Psoas muscle (tissue), 8 donors: ENCODE data around the gene LANCL1. TPM values are rescaled to one million over a fixed set of nuclear protein-coding genes. Genes with fewer than 3 reads are reported as not detected.

Source experiments
- ATAC-seq, 4 donors: fragments of 200-7000 bp; cut with Tn5 transposase; one replicate each; pipeline ENCODE4 v1.9.1; 2020; ENCODE audit warnings: moderate library complexity in 3 of 4, mild to moderate bottlenecking in 2 of 4
- DNase-seq, 2 donors: peaks; one replicate each; pipeline ENCODE4 v3.0.0-alpha.2; 2020
- H3K27ac ChIP-seq: fragments of 200-600 bp; one replicate; pipeline ENCODE4 v1.8.0; 2022
- H3K27me3 ChIP-seq, 3 donors: fragments of 200-600 bp in 1 of 3; one replicate each; pipeline versions ENCODE4 v1.6.1 to v1.8.0; 2013 to 2022; ENCODE audit warnings: low read length in 2 of 3, mild to moderate bottlenecking in 2 of 3, moderate library complexity in 1 of 3; ENCODE audit not compliant: insufficient read depth in 3 of 3
- H3K36me3 ChIP-seq, 2 donors: fragments of 200-600 bp in 1 of 2; one replicate each; pipeline versions ENCODE4 v1.6.1 to v1.8.0; 2013 to 2022; ENCODE audit warnings: low read depth in 1 of 2, mild to moderate bottlenecking in 1 of 2, moderate library complexity in 1 of 2; ENCODE audit not compliant: insufficient read depth in 1 of 2
- H3K4me1 ChIP-seq: fragments of 200-600 bp; one replicate; pipeline ENCODE4 v1.8.0; 2022
- H3K4me3 ChIP-seq: fragments of 200-600 bp; one replicate; pipeline ENCODE4 v1.8.0; 2022; ENCODE audit warnings: mild to moderate bottlenecking
- H3K9me3 ChIP-seq: fragments of 200-600 bp; one replicate; pipeline ENCODE4 v1.8.0; 2022
- CTCF ChIP-seq: fragments of 200-600 bp; IDR thresholded peaks from one replicate; pipeline ENCODE4 v1.8.0; 2022; ENCODE audit warnings: antibody characterized with exemption
- WGBS, 3 donors: extraction: QIAGEN DNeasy Blood & Tissue Kit; methylation state at CpG; one replicate each; pipeline versions ENCODE4 v1.1.6 to v1.1.7; 2013; 5-methylcytosine and 5-hydroxymethylcytosine counted together
- intact Hi-C, 2 donors: fragments of 100-400 bp; cut with DNase I; formaldehyde crosslinking; loops; one replicate each; pipeline versions ENCODE4 v1.11.0 to v1.14.2; 2022
- polyA plus RNA-seq, 3 donors: library from polyadenylated mRNA; stranded (reverse); fragments of 200-250 nt; gene quantifications; one replicate each; pipeline ENCODE4 v1.2.3, GENCODE V29; 2013
- total RNA-seq, 4 donors: library from RNA; stranded (reverse); fragmentation: NEBNext Ultra II Directional in 2 of 4; extraction: Animal tissue kit (Norgen Biotek cat#: 25700) in 2 of 4; gene quantifications; one replicate each; pipeline versions ENCODE4 v1.2.1 to v1.2.4, GENCODE V29; 2021 to 2023
- donor health status: healthy with polysubstance abuse.
- donor health status: DM: no; HTN: no; CAD: no; lungs with moderate emphysema.
- donor health status: Bipolar disorder and iron deficiency.
- donor health status: healthy.
- donor health status: DM: yes; HTN: yes; CAD: no.
- donor health status: DM: no; HTN: no; CAD: no.
- donor health status: DM: no; HTN: no; CAD: no.
- donor health status: DM: yes; HTN: yes; CAD: no.

The LANCL1 gene
- total and polyA plus RNA-seq, 7 donors = 8.8 to 41.0 (median 36.0) TPM

- intact Hi-C loops = no loop called here
- H3K27me3 ChIP-seq = no peaks in the 10 kb centered on the region
- no peak overlapping the region for H3K4me3 ChIP-seq
- peak in 3 of 4 donors; percentile 63 to 79 (median 75) for ATAC-seq
- H3K9me3 ChIP-seq = no peaks in the 10 kb centered on the region
- no peak for TF ChIP-seq CTCF
- H3K4me1 ChIP-seq = peaks cover 12% of the 10 kb centered on the region
- peaks cover 8 to 53% of the 10 kb centered on the region in 2 donors for H3K36me3 ChIP-seq
- DNase-seq = no peak
- WGBS, 3 donors = 47 to 73% (median 51%) methylated on average over 3 of the region's 3 CpGs
- H3K27ac ChIP-seq = no peak overlapping the region
Observed at GRCh38 chr2:210460322-210461227, 16.0 kb downstream of the LANCL1 start.

GRCh38 chr2:210459880-210460279 lies 16.7 kb downstream of the LANCL1 start:
- no peak overlapping the region for H3K4me3 ChIP-seq
- peaks cover 12% of the 10 kb centered on the region for H3K4me1 ChIP-seq
- peak overlapping the region; percentile 33 for H3K27ac ChIP-seq
- H3K27me3 ChIP-seq = no peaks in the 10 kb centered on the region
- peaks cover 8 to 52% of the 10 kb centered on the region in 2 donors for H3K36me3 ChIP-seq
- DNase-seq (no peak), ATAC-seq (peak in 2 of 4 donors; percentile 21 to 39)
- no peak for TF ChIP-seq CTCF
- 37 to 53% (median 38%) methylated on average over 5 of the region's 5 CpGs for WGBS, 3 donors
- intact Hi-C loops = no loop called here
- no peaks in the 10 kb centered on the region for H3K9me3 ChIP-seq

GRCh38 chr2:210459407-210459806 lies 17.2 kb downstream of the LANCL1 start:
- no peak for TF ChIP-seq CTCF
- H3K4me3 ChIP-seq = no peak overlapping the region
- H3K9me3 ChIP-seq = no peaks in the 10 kb centered on the region
- ATAC-seq (peak in 2 of 4 donors; percentile 57 to 58), DNase-seq (no peak)
- H3K4me1 ChIP-seq = peaks cover 12% of the 10 kb centered on the region
- peaks cover 8 to 56% of the 10 kb centered on the region in 2 donors for H3K36me3 ChIP-seq
- intact Hi-C loops = no loop called here
- peak overlapping the region; percentile 33 for H3K27ac ChIP-seq
- no peaks in the 10 kb centered on the region for H3K27me3 ChIP-seq
- WGBS, 3 donors = 25 to 55% (median 27%) methylated on average over 3 of the region's 3 CpGs

DNA sequence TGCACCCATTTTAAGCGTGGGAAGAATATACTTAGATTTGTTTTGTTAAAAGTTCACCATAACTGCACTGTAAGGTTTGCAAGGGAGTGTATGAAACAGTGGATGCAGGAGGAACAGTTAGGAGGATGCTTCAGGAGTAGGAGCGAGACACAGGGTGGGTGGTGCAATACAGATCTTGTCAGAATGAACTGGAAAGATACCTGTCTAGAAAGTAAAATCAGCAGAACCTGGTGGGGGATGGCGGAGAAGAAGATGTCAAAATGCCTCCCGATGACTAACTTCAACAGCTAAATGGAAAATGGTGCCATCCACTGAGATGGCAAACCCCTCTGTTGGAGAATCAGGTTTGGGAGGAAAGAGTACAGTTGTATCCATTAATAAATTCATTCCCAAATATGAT lies 18.2 kb downstream of the LANCL1 start:
- no peak overlapping the region for H3K4me3 ChIP-seq
- TF ChIP-seq CTCF = no peak
- intact Hi-C loops = no loop called here
- ATAC-seq (no peak), DNase-seq (no peak)
- H3K9me3 ChIP-seq = no peaks in the 10 kb centered on the region
- 94 to 99% (median 98%) methylated on average over 4 of the region's 4 CpGs for WGBS, 3 donors
- no peak overlapping the region for H3K27ac ChIP-seq
- peaks cover 8 to 57% of the 10 kb centered on the region in 2 donors for H3K36me3 ChIP-seq
- no peaks in the 10 kb centered on the region for H3K27me3 ChIP-seq
- H3K4me1 ChIP-seq = peaks cover 12% of the 10 kb centered on the region
